ENCODE data around the gene PBX3. TPM values are rescaled to one million over a fixed set of nuclear protein-coding genes. Genes with fewer than 3 reads are reported as not detected.

PBX3 gene
- total RNA-seq, 2 experiments from 2014 or later = 25.3 to 30.8 TPM

DNA sequence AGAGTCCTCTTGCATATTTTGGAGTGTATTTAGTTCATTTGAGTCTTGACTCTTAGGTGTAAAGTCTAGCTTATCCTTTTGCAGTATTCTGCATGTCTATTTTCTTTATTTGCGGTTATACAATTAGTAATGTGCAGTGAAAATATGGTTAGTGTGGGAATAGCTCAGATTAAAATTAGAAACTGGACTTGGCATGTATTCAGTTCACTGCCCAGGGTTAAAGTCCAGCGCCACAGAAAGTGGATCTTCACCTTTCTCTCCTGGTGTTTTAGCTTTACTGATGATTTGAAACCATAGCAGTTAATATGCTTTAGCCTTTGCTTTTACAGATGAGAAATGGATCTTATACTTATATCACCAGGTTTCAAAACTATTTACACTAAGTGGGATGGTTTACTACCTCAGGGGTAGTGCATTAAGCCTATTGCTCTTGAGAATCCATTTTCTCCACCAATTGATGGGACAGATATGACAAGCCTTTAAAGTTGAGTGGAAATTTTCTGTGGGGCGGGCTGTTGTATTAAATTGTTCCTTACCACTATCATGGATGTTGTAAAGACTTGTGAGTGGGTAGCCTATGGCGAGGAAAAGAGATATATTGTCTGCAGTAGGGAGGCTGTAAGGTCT lies 48.9 kb downstream of the PBX3 start:
- Mint-ChIP-seq H3K9me3 (no peaks in the 10 kb centered on the region), H3K27ac (no peak overlapping the region), H3K4me1 (ENCODE audit: low read depth) (peaks cover 4% of the 10 kb centered on the region), H3K27me3 (no peaks in the 10 kb centered on the region), H3K36me3 (ENCODE audit: low read depth) (no peaks in the 10 kb centered on the region), H3K4me3 (no peak overlapping the region)
- Histone ChIP-seq H3K4me1 (ENCODE audit: insufficient read depth, low read length) (no peaks in the 10 kb centered on the region), H3K27me3 (ENCODE audit: control insufficient read depth in 1 of 2, insufficient read depth in 2 of 2, low read length in 2 of 2) (no peaks in the 10 kb centered on the region), H3K36me3 (ENCODE audit: insufficient read depth, low read length) (no peaks in the 10 kb centered on the region), H3K4me3 (ENCODE audit: low read length) (no peak overlapping the region), H3K27ac (ENCODE audit: low read depth in 1 of 2, low read length in 2 of 2) (no peak overlapping the region), H3K9me3 (ENCODE audit: control insufficient read depth in 1 of 2, insufficient read depth in 1 of 2, low read length in 2 of 2) (no peaks in the 10 kb centered on the region)
- TF ChIP-seq, protein P1, sequence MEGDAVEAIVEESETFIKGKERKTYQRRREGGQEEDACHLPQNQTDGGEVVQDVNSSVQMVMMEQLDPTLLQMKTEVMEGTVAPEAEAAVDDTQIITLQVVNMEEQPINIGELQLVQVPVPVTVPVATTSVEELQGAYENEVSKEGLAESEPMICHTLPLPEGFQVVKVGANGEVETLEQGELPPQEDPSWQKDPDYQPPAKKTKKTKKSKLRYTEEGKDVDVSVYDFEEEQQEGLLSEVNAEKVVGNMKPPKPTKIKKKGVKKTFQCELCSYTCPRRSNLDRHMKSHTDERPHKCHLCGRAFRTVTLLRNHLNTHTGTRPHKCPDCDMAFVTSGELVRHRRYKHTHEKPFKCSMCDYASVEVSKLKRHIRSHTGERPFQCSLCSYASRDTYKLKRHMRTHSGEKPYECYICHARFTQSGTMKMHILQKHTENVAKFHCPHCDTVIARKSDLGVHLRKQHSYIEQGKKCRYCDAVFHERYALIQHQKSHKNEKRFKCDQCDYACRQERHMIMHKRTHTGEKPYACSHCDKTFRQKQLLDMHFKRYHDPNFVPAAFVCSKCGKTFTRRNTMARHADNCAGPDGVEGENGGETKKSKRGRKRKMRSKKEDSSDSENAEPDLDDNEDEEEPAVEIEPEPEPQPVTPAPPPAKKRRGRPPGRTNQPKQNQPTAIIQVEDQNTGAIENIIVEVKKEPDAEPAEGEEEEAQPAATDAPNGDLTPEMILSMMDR (IDR thresholded peaks at IDR 0.05) = no peak
- POLR2A ChIA-PET = no interaction called here
- ATAC-seq (ENCODE audit: poor library complexity) (no peak), DNase-seq (no peak)
- CTCF ChIA-PET = no interaction called here
- intact Hi-C loops (cut with DNase I, micrococcal nuclease) = no loop called here

DNA sequence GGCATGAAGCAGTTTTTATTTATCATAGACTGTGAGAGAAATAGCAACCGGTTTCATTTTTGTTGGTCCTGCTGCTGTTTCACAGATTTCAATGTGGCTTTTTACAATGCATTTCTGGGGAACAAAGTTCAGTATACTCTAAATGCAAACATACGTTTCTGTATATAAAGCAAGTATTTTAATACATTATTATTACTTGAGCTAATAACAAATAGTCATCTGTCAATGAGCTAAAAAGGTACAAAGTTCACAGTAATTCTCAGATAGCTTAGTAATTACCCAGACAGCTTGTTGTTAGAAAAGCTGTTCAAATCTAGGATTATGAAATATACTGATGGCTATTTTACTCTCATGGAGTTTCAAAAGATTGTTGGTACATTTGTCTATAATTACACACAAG lies 50.8 kb downstream of the PBX3 start:
- no peaks in the 10 kb centered on the region for H3K9me3 ChIP-seq (ENCODE audit: control insufficient read depth in 1 of 2, insufficient read depth in 1 of 2, low read length in 2 of 2)
- H3K27me3 ChIP-seq (ENCODE audit: control insufficient read depth in 1 of 2, insufficient read depth in 2 of 2, low read length in 2 of 2) = no peaks in the 10 kb centered on the region
- ATAC-seq (ENCODE audit: poor library complexity) (no peak), DNase-seq (no peak)
- Mint-ChIP-seq H3K9me3 (no peaks in the 10 kb centered on the region), H3K4me1 (ENCODE audit: low read depth) (peaks cover 4% of the 10 kb centered on the region), H3K4me3 (no peak overlapping the region), H3K27me3 (no peaks in the 10 kb centered on the region), H3K36me3 (ENCODE audit: low read depth) (no peaks in the 10 kb centered on the region), H3K27ac (no peak overlapping the region)
- POLR2A ChIA-PET = no interaction called here
- TF ChIP-seq, protein P1 (IDR thresholded peaks at IDR 0.05) = no peak
- no peak overlapping the region for H3K4me3 ChIP-seq (ENCODE audit: low read length)
- H3K36me3 ChIP-seq (ENCODE audit: insufficient read depth, low read length) = no peaks in the 10 kb centered on the region
- intact Hi-C loops (cut with DNase I, micrococcal nuclease) = no loop called here
- H3K27ac ChIP-seq (ENCODE audit: low read depth in 1 of 2, low read length in 2 of 2) = no peak overlapping the region
- CTCF ChIA-PET = no interaction called here
- H3K4me1 ChIP-seq (ENCODE audit: insufficient read depth, low read length) = no peaks in the 10 kb centered on the region

DNA sequence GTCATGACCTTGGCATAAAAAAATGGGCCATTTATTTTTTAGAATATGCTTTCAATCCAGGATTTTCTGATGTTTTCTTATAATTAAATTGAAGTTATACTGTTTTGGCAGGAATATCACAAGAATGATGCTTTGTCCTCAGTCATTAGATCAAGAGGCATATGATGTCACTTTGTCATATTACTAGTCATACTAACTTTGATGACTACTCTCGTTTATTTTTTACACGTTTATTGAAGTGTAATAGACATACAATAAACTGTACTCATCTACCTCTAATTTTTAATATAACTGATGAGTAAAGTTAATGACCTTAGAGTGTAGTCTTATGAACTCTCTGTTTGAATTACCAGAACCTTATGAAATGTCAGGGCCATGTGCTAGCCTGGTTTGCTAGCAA lies 56.4 kb downstream of the PBX3 start:
- Histone ChIP-seq H3K36me3 (ENCODE audit: insufficient read depth, low read length) (no peaks in the 10 kb centered on the region), H3K4me3 (ENCODE audit: low read length) (no peak overlapping the region), H3K27me3 (ENCODE audit: control insufficient read depth in 1 of 2, insufficient read depth in 2 of 2, low read length in 2 of 2) (no peaks in the 10 kb centered on the region), H3K4me1 (ENCODE audit: insufficient read depth, low read length) (no peaks in the 10 kb centered on the region), H3K9me3 (ENCODE audit: control insufficient read depth in 1 of 2, insufficient read depth in 1 of 2, low read length in 2 of 2) (no peaks in the 10 kb centered on the region), H3K27ac (ENCODE audit: low read depth in 1 of 2, low read length in 2 of 2) (no peak overlapping the region)
- Mint-ChIP-seq H3K4me1 (ENCODE audit: low read depth) (no peaks in the 10 kb centered on the region), H3K27me3 (no peaks in the 10 kb centered on the region), H3K27ac (no peak overlapping the region), H3K4me3 (no peak overlapping the region), H3K36me3 (ENCODE audit: low read depth) (no peaks in the 10 kb centered on the region), H3K9me3 (no peaks in the 10 kb centered on the region)
- ChIA-PET POLR2A (no interaction called here), CTCF (no interaction called here)
- intact Hi-C loops (cut with DNase I, micrococcal nuclease) = no loop called here
- TF ChIP-seq, protein P1 (IDR thresholded peaks at IDR 0.05) = no peak
- no peak for ATAC-seq (ENCODE audit: poor library complexity)
- DNase-seq = no peak

All from CD4-positive, alpha-beta T cell (primary cell).